NB4 (cell line): ENCODE results near the gene LIPE.

Experiments used
- DNase-seq: peaks from one replicate; pipeline ENCODE4 v3.0.0; 2010; ENCODE audit warnings: low read depth
- H3K4me3 ChIP-seq: one replicate; pipeline ENCODE4 v1.5.1; 2011; ENCODE audit warnings: mild to moderate bottlenecking, low read depth, low read length, moderate library complexity
- MYC ChIP-seq: IDR thresholded peaks from 2 replicates; pipeline ENCODE4 v1.6.1; 2011; ENCODE audit warnings: low read depth, low read length
- POLR2A ChIP-seq: IDR thresholded peaks from 2 replicates; pipeline ENCODE4 v1.6.1; 2011; ENCODE audit warnings: mild to moderate bottlenecking; ENCODE audit not compliant: insufficient read length; ENCODE audit errors: extremely low read depth
- TF ChIP-seq, protein P1 (sequence below): IDR thresholded peaks from one replicate; pipeline ENCODE4 v1.5.1; 2012; ENCODE audit warnings: low read depth, low read length
- TF ChIP-seq, protein P2 (sequence below): IDR thresholded peaks from 2 replicates; pipeline ENCODE4 v1.6.1; 2011; ENCODE audit warnings: low read depth, low read length

Gene LIPE

GRCh38 chr19:42435316-42435715 lies 8.1 kb upstream of the LIPE start:
- no peak overlapping the region for H3K4me3 ChIP-seq
- no peak for DNase-seq
- TF ChIP-seq MYC (no peak), POLR2A (no peak)
- TF ChIP-seq, protein P1, sequence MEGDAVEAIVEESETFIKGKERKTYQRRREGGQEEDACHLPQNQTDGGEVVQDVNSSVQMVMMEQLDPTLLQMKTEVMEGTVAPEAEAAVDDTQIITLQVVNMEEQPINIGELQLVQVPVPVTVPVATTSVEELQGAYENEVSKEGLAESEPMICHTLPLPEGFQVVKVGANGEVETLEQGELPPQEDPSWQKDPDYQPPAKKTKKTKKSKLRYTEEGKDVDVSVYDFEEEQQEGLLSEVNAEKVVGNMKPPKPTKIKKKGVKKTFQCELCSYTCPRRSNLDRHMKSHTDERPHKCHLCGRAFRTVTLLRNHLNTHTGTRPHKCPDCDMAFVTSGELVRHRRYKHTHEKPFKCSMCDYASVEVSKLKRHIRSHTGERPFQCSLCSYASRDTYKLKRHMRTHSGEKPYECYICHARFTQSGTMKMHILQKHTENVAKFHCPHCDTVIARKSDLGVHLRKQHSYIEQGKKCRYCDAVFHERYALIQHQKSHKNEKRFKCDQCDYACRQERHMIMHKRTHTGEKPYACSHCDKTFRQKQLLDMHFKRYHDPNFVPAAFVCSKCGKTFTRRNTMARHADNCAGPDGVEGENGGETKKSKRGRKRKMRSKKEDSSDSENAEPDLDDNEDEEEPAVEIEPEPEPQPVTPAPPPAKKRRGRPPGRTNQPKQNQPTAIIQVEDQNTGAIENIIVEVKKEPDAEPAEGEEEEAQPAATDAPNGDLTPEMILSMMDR: no peak
- TF ChIP-seq, protein P2, sequence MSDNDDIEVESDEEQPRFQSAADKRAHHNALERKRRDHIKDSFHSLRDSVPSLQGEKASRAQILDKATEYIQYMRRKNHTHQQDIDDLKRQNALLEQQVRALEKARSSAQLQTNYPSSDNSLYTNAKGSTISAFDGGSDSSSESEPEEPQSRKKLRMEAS: no peak

- no peak overlapping the region for H3K4me3 ChIP-seq
- TF ChIP-seq, protein P1: peak; percentile 51
- no peak for TF ChIP-seq MYC
- peak; percentile 54 for DNase-seq
These were observed 6.5 kb upstream of the LIPE start for GRCh38 chr19:42433503-42434260.

DNA sequence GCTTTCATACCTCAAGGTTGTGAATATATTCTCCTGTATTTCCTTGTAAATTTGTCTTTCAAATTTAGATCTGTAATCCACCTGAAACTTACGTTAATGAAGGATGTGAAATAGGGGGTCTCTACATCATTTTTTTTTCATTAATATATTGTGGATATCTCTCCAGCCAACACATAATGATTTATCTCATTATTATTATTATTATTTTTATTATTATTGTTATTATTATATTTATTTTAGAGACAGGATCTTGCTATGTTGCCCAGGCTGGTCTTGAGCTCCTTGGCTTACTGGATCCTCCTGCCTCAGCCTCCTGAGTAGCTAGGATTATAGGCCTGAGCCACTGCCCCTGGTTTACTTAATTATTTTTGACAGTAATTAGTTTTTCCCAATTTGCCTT lies 4.3 kb upstream of the LIPE start:
- DNase-seq: no peak
- no peak overlapping the region for H3K4me3 ChIP-seq
- TF ChIP-seq, protein P1: no peak
- no peak for TF ChIP-seq POLR2A
- no peak for TF ChIP-seq MYC
- TF ChIP-seq, protein P2: no peak

DNA sequence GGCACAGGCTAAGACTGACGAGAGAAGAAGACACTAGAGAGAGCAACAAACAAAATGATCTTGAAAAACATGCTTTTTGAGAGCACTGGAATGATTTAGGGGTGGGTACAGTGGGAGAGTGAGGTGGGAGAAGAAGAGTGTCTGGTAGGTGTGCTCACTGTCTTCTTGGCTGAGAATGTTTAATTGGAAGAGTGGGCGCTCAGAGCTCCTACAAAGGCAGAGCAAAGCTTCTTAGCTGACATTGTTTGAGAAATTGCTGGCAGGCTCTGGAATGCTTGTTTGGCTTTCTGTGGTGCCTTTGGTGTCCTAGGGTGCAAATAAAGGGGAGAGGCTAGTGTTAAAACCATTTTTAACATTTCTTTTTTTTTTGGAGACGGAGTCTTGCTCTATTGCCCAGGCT lies 1.5 kb upstream of the LIPE start:
- TF ChIP-seq, protein P1: no peak
- TF ChIP-seq, protein P2: no peak
- TF ChIP-seq MYC (no peak), POLR2A (no peak)
- no peak overlapping the region for H3K4me3 ChIP-seq

DNA sequence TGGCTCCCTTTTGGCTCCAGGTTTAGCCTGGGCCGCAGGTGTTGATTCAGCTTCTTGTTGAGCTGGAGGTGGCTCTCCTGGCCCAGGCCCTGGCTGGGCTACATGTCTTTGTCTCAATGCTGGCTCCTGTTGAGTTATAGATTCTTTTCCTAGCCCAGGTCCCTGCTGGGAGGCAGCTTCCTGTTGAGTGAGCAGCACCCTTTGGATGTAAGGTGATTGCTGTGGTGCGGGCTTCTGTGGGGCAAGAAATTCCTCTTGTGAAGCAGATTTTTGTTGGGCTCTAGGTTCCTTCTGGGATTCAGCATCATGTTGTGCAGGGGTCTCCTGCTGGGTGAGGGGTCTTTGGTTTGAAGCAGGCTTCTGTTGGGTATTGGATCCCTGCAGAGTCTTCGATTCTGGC lies 545 bp downstream of the LIPE start:
- H3K4me3 ChIP-seq: no peak overlapping the region
- no peak for DNase-seq
- TF ChIP-seq, protein P2: no peak
- TF ChIP-seq, protein P1: no peak
- no peak for TF ChIP-seq POLR2A
- no peak for TF ChIP-seq MYC

More for the DNA sequence above, 1.5 kb upstream of the LIPE start:
- no peak for DNase-seq

- no peak overlapping the region for H3K4me3 ChIP-seq
- DNase-seq: no peak
- TF ChIP-seq, protein P2: no peak
- TF ChIP-seq, protein P1: no peak
- TF ChIP-seq MYC: no peak
- TF ChIP-seq POLR2A: no peak
These were observed 2.5 kb downstream of the LIPE start for GRCh38 chr19:42424712-42425131.
